GM21576 (cell line): ENCODE data around the gene SCAF1.

Experiments used
- ATAC-seq: cut with Tn5 transposase; IDR thresholded peaks from one replicate; pipeline ENCODE4 v1.9.1; 2021; ENCODE audit warnings: mild to moderate bottlenecking, moderate library complexity; ENCODE audit not compliant: unreplicated experiment

The SCAF1 gene

DNA sequence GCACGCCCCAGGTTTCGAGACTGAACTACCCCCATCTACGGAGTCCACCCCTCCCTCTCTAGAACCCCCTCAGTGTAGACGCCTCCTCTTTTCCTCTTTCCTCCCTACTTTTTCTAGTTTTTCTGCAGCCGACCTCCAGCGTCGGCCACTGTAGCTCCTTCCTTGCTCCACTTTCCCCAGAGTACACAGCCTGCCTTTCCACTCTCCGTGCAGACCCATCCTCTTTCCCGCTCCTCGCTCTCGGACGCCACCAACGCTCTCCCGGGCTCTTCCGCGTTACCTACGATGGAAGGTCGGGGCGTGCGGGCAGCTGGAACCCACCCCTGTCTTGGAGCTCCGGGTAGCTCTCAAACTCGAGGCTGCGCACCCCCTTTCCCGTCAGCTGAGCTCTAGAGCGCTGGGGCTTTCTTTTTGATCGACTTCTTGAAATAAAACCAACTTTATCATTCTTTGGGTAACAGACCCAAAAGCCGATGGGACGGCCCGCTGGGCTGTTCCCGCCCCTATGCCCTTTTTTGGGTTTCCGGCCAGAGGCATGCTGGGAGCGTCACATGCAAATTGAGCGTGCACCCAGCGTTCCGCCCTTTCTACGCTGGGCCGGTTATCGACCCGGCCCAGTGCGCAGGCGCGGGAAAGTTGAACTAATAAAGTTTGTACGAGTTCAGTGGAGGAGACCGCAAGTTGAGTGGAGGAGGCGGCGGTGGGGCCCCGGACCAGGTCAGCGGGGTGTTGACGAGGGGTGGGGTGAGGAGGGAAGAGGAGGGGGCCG, 23.5 kb downstream of the SCAF1 start, which contains the start of the genes BCL2L12 and IRF3:
Gene BCL2L12 (plus strand): TSS at position 583 of the 769 bp plus-strand sequence. CDS start 760 bp downstream, outside the sequence.
Gene IRF3 (minus strand): TSS at position 507 of the 769 bp plus-strand sequence. CDS start 1,019 bp downstream, outside the sequence.
- peak; percentile 79 for ATAC-seq

DNA sequence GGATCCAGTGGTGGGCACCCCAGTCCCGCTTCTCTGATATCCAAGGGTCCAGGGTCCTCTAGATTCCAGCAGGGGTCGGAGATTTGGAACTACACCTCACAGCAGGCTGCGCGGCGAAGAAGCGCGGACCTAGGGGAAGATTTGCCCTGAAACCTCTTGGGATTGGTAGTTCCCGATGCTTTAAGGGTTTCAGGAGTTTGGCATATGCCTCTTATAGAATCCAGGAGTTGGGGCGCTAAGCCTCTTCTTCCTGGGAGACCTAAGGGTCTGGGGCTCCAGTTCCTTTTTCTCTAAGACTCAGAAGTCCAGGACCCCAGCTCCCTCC, 24.1 kb downstream of the SCAF1 start:
- ATAC-seq = no peak

DNA sequence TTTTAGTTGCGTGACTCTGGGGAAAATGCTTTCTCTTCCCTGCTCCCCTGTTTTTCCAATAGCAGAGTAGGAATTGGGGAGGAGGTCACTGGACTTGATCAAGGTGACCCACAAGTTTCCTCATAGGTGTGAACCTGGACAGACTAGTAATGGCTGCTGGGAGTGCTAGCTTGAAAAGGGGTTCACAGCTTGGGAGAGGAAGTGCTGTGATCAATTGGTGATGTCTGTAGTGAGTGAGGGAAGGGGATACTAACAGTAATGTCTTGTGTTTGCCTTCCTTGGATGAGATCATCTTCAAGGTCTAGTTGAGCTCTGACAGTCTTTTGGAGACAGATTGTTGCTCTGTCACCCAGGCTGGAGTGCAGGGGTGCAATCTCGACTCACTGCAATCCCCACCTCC, 25.5 kb downstream of the SCAF1 start:
- no peak for ATAC-seq

DNA sequence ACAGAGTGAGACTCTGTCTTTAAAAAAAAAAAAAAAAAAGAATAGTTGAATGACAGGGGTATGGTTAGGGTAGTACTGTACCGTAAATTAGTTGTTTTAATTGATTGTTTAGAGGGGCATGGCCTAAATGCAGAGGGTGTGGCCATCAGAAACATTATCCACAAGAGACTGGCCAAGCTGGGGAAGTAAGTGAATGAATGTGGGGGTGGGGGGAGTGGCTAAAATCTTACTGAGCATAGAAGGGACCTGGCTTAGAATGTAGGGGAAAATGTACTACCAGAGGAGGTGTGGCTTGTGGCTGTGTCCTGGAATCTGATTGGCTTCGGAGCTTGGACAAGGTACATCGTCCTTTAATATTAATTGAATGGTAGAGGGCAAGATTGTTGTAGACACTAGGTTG, 27.5 kb downstream of the SCAF1 start:
- no peak for ATAC-seq

DNA sequence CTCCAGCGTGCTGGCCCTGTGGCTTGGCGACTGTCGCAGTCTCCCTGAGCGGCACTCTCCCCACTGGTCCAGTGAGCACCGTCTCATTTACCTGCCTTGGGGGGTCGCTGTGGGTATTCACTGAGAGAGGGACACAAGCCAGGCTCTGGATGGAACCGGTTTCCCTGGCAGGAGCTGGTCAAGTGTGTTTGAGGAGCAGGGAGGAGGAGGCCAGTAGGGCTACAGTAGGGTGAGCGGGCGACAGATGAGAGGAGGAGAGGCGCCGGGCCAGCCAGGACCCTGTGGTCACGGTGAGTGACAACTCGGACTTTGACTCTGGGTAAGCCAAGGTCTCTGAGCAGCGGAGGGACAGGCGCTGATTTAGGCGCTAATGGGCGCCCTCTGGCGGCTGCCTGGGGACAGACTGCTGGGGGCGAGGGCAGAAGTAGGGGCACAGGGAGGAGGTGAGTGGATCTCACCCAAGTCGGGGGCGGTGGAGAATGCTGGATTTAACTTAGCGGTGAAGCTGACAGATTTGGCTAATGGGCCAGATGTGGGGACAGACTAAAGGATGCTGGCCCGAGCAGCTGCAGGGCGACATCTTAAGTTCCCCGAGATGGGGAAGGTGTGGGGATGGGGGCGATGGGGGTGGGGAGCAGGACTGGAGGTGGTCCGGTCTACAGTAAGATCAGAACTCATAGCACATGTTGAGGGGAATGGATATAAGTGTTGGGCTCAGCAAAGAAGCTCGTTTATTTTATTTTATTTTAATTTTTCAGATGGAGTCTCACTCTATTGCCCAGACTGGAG, 30.3 kb downstream of the SCAF1 start:
- ATAC-seq = no peak

DNA sequence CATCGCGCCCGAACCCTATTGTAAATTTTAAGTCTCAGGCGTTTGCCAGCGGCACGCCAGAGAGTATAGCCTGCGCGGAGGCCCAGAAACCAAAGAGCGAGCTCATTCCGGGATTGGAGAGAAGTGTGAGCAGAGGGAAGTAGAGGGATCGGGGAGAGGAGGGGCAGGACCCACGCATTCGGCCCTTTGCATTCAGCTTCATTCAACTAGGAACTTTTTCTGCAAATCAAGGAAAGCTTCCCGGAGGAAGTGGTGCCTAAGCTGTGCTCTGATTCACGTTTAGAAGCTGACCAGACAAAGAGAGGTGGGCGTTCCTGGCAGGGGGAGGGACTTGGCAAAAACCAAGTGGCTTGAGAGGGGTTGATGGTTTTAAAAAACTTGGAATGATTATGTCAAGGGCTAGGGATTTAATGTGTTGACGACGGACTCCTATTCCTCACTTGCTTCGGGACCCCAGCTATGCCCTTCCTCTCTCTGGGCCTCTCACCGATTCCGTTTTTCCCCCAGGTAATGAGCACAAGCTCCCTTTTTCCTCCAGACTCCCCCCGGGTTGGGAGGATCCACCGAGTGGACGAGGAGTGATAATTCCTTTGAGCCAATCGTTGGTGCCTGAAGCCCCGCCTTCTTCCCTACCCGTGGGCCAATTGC, 34.3 kb downstream of the SCAF1 start:
- no peak for ATAC-seq

DNA sequence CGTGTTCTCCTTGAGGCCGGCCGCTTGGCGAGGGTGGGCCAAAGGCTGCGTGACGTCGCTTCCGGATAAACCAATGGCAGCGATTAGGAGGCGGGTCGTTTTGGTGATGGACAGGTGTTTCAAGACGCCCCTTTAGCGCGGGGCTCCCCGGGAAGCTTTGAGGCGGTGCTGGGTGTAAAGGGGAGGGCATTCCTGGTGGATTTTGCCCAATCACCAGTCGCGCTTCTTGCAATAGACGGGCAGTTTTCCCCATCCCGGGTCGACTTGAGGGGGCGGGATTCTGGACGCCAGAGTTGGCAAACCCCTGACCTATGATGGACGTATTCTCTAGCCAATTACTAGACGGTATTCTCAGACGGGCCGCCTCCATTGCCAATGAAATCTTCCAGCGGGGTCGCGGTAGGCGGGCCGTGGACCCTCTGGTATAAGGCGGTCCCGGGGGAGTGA, 34.8 kb downstream of the SCAF1 start:
- ATAC-seq = peak; percentile 68

DNA sequence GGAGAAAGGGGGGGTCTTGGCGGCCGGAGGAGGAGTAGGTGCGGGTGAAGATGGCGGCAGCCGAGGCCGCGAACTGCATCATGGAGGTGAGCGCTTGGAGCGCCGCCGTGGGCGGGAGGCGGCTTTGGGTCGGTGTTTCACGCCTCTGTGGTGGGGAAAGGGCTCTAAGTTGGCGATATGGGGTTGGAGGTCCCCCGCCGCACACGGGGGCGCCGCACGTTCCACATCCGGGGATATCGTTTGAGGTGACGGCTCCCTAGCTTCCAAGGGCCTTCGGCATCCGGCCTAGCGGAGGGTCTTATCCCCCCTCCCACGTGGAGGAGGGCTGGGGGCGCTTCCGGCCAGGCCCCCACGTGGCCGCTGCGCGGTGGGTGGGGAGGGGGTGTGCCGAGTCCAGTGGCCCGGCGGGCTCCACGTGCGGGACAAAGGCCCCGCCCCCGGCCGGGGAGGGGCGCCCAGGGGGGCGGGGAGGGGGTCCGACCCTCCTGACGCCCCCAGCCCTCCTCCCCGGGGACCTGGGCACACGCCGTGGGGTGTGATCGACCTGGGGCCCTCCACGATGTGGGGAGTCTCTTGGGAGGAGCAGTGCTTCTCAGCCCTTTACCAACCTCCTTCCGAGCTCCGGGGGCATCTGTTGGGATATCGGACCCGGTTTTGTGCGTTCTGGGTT, 35.4 kb downstream of the SCAF1 start, which contains the start of gene PRMT1:
Gene PRMT1 (plus strand): TSS at position 41 of the 670 bp plus-strand sequence. CDS start 10 bp downstream, at position 51.
- ATAC-seq = no peak

DNA sequence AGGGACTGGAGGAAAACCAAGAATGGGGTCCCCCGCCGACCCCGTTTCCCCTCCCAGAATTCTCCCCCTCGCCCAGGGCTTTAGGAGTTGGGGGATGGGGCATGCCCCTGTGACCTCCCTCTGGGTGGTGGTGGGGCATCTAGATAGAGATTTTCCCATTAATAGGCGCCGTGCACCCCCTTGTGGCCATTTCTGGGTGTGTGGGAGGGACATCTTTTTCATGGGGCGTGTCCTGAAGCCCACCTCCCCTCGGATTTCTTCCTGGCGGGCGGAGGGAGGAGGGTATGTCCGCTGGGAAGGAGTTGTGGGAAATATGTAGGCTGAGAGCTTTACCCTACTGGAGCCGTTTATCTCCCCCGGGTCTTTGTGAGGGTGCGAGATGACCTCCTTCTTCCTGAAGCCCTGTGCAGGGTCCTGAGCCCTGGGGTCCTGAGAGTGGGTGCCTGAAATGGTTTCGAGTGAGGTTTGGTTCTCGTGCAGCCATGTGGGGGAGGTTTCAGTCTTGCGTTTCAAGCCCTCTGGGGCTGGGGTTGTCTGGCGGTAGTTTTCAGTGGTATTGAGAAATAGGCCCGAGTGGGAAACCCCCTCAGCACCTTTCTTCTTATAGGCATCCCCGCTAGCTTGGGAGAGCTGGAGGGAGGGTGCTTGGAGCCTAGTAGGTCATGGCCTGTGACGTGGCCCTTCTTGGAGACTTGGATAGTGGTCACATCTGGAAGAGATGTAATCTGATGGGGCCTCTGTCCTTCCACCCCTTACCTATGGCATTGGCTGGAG, 36.1 kb downstream of the SCAF1 start:
- ATAC-seq = no peak

DNA sequence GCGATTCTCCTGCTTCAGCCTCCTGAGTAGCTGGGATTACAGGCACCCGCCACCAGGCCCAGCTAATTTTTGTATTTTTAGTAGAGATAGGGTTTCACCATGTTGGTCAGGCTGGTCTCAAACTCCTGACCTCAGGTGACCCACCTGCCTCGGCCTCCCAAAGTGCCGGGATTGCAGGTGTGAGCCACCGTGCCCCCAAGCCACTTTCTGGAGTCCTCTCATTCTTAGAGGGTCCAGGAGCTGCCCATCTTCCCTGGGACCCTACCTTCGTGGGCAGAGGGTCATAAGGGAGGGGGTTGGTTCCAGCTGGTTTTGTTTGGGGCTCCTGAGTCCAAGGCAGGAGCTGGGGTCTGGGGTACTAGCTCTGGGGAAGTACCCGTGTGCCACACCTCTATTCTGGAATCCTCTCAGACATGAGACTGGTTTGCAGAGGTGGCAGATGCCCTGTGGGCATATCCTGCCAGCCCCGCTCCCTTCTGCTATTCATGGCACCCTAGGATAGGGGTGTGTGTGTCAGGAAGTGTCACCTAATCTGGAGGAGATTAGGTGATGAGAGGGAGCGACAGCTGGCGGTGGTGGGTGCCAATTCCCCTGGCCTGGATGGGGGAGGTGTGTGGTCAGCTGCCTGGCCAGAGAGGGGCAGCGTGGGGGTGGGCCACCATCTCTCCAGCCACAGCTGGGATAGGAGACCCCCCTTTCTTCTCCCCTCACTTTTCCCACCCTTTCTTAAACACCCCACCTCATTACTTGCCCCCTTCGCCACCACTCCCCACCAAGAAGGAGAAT, 37.2 kb downstream of the SCAF1 start:
- ATAC-seq = no peak

DNA sequence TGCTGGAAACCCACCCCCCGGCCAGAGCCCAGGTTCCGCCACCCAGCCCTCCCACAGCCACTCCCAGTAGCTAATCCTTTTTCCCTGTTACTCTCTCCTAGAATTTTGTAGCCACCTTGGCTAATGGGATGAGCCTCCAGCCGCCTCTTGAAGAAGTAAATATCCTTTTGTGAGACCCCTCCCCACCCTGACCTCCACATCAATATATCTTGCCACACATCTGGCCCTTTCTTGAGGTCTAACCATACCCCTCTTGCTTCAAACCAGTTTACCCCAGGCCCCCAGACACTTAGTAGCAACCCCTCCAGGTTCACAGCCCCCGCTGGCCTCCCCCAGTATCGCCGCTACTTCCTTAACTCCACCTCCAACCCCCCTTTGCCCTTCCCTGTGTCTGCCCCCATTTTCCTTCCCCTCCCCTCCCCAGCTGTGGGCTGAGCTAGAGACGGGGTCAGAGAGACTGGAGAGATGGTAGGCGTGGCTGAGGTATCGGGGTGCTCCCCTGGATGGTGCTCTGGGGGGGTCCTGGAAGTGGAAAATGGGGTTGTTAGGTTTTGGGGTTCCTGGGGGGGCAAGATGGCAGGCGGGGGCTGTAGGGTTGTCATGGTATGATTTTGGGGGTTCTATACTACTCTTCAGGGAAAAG, 37.9 kb downstream of the SCAF1 start:
- ATAC-seq = no peak

DNA sequence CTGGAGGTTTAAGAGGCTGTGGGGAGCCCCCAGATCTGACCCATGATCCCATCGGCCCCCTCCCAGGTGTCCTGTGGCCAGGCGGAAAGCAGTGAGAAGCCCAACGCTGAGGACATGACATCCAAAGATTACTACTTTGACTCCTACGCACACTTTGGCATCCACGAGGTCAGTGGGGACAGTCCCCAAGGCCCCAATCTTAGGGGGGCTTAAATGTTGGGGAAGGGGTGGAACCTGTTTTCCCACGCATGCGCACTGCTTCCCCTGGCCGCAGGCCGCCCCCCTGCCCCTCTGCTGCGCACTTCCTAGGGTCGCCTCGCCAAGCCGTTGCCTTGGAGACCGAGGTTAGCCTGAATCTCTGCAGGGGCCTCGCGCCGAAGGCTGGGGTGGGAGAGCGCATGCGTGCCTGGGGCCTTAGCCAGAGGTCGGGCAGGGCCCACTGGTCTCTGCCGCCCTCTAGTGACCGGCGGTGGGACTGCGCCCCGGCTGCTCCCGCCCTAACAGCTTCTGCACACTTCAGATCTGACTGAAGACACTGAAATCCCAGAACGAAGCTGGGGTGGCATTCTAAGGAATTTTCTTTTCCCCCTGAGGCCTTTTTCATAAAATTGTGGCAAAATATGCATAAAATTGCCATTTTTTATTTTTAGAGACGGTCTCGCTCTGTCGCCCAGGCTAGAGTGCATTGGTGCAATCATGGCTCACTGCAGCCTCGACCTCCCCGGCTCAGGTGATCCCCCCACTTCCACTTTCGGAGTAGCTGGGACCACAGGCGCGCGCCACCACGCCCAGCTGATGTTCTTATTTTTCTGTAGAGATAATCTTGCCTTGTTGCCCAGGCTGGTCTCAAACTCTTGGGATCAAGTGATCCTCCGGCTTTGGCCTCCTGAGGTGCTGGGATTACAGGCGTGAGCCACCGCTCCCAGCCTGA, 38.7 kb downstream of the SCAF1 start:
- ATAC-seq = no peak

DNA sequence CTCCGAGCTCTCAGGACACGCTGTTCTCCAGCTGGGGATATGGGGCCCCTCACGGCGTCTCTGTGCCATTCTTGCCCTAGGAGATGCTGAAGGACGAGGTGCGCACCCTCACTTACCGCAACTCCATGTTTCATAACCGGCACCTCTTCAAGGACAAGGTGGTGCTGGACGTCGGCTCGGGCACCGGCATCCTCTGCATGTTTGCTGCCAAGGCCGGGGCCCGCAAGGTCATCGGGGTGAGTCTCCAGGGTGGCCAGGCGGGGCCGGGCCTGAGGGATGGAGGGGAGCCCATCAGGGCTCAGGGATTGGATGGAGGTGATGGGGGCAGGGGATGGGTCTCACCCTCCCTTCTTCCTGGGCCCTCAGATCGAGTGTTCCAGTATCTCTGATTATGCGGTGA, 39.8 kb downstream of the SCAF1 start:
- no peak for ATAC-seq

DNA sequence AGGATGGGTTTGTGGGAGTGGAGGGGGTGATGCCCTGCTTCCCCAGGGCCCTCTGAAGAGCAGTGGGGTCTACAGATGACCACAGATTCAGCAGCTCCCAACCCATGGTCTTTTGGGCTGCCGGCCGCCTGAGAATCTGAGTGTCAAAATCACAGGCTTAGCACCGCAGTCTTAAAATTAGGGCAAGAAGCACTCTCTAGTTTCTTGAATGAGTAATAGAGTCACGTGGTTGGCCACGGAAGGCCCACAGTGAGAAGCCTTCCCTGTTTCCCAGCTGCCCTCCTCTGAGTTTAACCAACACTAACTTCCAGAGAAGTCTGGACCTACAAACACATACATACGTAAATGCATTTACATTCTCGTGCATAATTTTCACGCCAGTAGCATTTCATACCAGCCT, 40.3 kb downstream of the SCAF1 start:
- ATAC-seq = no peak

DNA sequence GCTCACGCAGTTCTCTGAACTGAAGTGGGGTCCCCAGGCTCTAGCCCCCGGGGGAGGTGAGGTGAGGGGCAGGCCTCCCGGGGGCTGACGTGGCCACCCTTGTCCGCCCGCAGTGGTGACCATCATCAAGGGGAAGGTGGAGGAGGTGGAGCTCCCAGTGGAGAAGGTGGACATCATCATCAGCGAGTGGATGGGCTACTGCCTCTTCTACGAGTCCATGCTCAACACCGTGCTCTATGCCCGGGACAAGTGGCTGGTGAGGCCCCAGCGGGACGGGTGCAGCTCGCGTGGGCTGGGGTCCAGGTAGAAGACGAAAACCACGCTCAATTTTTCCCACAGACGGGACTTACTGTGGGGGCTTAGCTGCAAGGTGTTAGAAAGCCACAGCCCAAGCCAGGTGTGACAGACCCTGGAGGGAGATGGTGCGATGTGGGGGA, 41.8 kb downstream of the SCAF1 start:
- no peak for ATAC-seq

DNA sequence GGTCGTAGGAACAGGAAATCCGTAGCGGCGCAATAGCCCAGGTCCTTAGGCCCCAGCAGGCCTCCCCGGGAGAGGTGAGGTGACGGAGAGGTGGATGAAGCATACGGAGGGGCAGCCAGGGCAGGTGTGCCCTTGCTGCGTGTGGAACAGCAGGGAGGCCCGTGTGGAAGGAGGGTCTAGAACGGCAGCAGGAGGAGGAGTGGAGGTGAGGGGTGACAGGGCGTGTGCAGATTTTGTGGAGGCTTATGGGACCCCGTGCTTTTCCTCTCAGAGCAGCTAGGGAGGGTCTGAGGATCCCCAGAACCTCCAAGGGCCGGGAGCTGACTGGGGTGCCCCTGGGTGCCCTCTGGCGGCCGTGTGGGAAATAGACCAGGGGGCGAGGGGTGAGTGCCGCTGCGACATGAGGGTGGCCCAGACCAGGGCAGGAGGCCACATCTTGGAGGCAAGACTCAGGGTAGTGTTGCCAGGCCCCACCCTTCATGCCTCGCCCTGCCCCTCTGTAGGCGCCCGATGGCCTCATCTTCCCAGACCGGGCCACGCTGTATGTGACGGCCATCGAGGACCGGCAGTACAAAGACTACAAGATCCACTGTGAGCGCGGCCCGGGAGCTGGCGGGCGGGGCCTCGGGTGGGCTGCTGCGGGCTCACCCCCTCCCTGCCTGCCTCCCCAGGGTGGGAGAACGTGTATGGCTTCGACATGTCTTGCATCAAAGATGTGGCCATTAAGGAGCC, 42.4 kb downstream of the SCAF1 start:
- no peak for ATAC-seq

DNA sequence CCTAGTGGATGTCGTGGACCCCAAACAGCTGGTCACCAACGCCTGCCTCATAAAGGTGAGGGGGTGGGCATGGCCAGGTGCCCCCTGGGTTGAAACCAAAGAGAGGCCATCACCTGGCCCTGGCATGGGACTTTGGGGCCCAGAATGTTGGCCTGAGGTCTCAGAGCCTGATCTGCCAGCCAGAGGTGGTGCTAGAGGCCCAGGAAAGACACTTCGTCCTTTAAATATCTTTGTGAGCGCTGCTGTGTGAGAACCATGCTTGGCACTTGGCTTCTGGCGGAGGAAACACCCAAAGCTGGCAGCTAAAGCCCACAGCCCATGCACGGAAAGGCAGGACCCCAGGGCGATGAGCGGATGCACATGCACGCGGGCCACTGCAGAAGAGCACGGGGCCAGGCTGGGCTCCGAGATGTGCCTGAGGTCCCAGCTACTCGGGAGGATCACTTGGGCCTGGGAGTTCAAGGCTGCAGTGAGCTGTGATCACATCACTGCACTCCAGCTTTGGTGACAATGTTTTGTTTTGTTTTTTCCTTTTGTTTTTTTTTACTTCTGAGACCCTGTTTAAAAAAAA, 43.1 kb downstream of the SCAF1 start:
- ATAC-seq = no peak
